Measurements from ENCODE around the gene JARID2.

DNA sequence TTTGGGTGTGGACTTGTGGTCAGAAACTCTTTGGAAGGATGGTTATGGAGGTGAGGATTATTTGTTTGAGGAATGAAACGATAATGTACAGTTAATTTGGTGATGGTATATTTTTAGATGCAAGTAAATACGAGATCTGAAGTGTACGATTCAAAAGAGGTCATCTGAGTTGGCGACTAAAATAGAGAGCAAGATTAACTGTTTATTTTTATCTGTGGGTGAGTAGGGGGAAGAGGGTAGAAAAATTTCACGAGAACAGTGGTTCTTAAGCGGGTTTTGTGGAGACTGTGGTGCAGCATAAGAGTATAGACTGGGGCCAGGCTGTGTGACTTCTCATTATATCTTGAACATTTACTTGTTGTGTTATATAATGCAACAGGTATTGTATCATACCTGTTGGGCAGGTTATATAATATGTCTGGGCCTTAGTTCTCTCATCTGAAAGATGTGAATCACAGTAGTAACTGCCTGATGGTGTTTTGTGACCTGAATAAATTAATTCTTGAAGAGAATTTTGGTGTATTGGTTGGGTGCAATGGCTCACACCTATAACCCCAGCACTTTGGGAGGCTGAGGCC lies 171.2 kb downstream of the JARID2 start:
- TF ChIP-seq, protein P1, sequence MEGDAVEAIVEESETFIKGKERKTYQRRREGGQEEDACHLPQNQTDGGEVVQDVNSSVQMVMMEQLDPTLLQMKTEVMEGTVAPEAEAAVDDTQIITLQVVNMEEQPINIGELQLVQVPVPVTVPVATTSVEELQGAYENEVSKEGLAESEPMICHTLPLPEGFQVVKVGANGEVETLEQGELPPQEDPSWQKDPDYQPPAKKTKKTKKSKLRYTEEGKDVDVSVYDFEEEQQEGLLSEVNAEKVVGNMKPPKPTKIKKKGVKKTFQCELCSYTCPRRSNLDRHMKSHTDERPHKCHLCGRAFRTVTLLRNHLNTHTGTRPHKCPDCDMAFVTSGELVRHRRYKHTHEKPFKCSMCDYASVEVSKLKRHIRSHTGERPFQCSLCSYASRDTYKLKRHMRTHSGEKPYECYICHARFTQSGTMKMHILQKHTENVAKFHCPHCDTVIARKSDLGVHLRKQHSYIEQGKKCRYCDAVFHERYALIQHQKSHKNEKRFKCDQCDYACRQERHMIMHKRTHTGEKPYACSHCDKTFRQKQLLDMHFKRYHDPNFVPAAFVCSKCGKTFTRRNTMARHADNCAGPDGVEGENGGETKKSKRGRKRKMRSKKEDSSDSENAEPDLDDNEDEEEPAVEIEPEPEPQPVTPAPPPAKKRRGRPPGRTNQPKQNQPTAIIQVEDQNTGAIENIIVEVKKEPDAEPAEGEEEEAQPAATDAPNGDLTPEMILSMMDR (IDR thresholded peaks at IDR 0.05), result no peak
- TF ChIP-seq POLR2A (IDR thresholded peaks at IDR 0.05), result no peak

Measured in Peyer's patch (tissue), 4 donors.